HG02610 (cell line): Measurements from ENCODE around the gene NXN.
"Not testable (repeated sequence)": the region's sequence is repeated elsewhere in the genome, so short reads cannot be mapped to it uniquely, and the experiment has no call there.

Experiments
- ATAC-seq: cut with Tn5 transposase; IDR thresholded peaks from one replicate; pipeline ENCODE4 v1.9.1; 2021; ENCODE audit warnings: mild to moderate bottlenecking, moderate library complexity; ENCODE audit not compliant: unreplicated experiment

NXN gene

GRCh38 chr17:867896-868489 lies 111.6 kb downstream of the NXN start:
- ATAC-seq, result no peak

DNA sequence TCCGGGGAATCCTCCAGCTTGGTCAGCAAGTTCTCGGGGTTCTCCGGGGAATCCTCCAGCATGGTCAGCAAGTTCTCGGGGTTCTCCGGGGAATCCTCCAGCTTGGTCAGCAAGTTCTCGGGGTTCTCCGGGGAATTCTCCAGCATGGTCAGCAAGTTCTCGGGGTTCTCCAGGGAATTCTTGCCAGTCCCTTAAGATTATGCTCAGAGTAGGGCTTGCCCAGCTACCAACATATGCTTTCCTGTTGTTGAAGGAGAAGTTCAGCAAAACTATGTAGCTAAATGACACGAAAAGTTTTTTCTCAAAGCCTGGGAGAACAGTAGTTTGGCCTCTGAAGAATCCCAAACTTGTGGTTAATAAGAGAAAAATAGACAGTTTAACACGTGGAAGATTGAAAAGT lies 112.3 kb downstream of the NXN start:
- not testable (repeated sequence) for ATAC-seq

DNA sequence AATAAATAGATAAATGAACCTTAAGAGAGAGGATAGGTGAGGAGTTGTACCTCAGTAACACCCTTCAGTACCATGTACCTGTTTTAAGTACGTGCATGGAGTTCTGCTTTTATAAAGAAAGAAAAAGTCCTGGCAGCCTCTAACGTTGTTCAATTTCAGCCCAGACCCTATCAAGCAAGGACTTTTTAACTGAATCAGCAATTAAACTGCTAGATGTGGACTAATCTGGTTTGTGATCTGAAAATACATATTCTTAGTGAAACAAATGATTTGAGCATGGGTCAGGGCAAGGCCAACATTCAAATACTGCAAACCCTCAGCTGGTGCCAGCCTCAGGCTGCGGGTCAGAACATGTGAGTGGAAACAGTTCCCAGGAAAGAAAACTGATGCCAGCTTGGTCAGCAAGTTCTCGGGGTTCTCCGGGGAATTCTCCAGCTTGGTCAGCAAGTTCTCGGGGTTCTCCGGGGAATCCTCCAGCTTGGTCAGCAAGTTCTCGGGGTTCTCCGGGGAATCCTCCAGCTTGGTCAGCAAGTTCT lies 112.9 kb downstream of the NXN start:
- no peak for ATAC-seq

- ATAC-seq, result no peak
Measured at GRCh38 chr17:864315-864714, 115.3 kb downstream of the NXN start.

- no peak for ATAC-seq
Measured at GRCh38 chr17:863880-864279, 115.7 kb downstream of the NXN start.

DNA sequence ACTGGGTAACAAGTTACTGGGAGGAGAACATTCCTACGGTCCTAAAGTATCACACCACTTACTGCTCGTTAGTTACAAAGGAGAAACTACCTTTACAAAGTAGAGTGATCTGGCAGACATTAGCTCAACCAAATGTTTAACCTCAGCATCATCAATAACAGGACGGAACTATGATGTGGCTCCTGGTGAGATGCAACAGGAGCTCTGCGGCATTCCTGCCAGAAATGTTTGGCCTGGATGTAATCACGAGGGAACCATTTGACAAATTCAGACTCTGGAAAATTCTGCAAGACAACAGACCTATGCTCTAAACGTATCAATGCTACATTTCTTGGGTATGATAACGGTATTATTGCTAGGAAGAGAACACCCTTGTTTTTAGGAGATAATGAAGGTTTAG lies 117.0 kb downstream of the NXN start:
- ATAC-seq, result no peak

DNA sequence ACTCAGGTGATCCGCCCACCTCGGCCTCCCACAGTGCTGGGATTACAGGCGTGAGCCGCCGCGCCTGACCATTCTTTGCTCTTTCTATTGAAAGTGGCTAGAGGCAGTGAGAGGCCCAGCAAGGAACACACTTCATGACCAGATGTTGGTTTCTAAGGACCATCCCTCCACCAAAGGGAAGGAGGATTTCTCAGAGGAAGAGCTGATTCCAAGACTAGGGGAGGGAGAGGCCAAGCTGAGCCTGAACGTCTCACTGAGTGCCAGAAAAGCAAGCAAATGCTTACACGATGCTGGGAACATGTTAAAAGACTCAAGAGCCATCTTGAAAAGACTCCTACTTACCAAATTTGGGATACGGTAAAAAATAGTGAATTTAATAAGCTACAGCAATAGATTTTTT lies 118.2 kb downstream of the NXN start:
- no peak for ATAC-seq

DNA sequence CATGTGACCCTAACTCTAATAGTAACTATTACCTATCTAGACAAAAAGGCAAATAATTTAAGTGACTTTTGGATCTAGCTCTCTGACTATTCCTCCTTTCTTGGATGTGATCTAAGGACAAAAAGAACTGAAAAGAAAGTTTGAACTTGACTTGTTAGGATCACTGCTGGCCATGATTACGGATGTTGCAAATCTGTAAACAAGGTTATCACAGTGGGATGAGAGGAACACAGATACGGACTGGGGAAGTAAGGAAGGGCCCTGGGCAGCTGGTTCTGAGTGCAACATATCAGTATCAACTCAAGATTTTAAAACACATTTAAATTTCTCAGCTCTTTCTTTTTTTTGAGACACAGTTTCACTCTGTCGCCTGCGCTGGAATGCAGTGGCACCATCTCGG lies 118.8 kb downstream of the NXN start:
- ATAC-seq, result no peak

- ATAC-seq, result no peak
Measured at GRCh38 chr17:859824-860195, 119.8 kb downstream of the NXN start.

GRCh38 chr17:859061-859823 lies 120.3 kb downstream of the NXN start:
- ATAC-seq, result no peak

DNA sequence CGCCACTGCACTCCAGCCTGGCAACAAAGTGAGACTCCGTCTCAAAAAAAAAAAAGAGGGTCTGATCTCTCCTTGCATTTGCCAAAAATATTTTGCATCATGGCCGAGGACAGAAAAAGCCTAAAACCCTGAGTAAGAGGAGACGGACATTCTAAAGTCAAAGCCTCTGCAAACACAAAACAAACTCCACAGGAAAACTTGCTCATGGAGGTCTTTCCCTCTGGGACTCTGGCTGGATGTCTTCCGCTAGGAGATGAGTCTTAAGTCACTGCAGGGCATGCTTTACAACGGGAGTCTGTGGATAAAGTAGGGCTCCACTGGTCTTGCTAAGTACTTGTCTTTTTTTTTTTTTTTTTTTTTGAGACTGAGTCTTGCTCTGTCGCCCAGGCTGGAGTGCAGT lies 123.4 kb downstream of the NXN start:
- no peak for ATAC-seq

DNA sequence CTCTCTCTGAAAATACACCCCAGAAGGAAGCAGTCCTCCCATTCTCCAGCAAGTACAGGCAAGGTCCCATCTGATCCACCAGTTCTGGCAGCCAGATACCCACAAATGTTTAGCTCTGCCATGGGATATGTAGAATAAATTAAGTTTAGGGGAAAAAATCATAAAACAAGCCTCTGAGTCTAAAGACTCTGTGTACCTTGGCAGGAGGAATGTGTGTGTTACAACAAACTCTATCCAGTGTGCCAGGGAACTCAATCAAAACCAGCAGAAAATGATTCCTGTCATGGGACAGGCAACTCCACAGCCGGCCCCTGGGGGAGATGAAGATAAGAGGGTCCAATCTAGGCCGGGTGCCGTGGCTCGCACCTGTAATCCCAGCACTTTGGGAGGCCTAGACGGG lies 124.0 kb downstream of the NXN start:
- ATAC-seq, result no peak

DNA sequence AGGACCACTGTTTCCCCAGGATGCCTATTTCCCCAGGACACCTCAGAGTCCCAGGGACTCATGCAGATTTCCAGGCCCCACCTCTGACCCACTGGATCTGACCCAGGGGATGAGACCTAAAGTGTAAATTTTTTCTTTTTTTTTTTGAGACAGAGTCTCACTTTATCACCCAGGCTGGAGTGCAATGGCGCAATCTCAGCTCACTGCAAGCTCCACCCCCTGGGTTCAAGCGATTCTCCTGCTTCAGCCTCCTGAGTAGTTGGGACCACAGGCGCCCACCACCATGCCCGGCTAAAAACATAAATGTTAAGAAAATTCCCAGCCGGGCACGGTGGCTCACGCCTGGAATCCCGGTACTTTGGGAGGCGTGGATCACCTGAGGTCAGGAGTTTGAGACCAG lies 126.7 kb downstream of the NXN start:
- ATAC-seq, result not testable (repeated sequence)

- ATAC-seq, result no peak
Measured at GRCh38 chr17:852349-852748, 127.2 kb downstream of the NXN start.

- ATAC-seq, result no peak
Measured at GRCh38 chr17:851924-852323, 127.7 kb downstream of the NXN start.

DNA sequence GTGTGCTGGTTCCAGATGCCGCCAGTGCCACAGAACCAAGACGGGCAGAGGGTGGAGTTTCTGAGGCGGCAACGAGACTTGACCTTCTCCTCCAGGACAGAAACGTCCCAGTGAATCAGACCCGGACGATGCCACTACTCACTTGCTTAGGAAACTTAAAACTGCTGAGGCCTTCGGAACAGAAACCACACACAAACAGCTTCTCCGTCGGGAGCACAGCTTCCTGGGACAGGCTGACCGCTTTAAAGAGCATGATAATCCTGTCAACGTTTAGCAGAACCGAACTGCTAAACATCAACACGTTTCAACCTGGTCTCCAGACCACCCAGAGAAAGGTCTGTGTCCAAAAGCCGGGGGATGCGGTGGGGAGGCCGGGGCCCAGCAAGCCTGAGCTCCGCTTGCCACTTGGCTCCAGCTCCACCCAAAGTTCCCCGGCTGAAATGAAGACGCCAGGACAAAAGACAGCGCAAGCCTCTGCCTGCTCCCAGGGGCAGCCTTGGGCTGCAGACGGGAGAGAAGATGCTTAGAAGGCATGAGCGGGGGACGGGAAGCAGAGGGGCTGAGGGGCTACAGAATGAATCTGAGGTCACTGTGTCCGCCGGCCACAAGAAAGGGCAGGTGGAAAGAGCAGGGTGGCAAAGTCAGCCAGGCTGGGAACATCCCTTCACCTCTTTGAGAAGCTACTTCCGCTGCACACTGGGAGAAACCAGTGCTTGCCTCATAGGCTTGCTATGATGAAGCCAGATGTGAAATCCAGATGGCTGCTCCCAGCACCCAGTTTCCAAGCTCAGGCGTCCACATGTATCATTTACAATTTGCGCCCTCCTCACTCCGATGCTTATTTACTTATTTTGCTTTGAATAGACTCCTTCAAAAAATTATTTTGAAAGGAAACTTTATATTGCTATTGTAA lies 128.5 kb downstream of the NXN start:
- no peak for ATAC-seq

GRCh38 chr17:850086-850850 lies 129.3 kb downstream of the NXN start:
- ATAC-seq, result no peak

- ATAC-seq, result no peak
Measured at GRCh38 chr17:848402-848801, 131.2 kb downstream of the NXN start.

DNA sequence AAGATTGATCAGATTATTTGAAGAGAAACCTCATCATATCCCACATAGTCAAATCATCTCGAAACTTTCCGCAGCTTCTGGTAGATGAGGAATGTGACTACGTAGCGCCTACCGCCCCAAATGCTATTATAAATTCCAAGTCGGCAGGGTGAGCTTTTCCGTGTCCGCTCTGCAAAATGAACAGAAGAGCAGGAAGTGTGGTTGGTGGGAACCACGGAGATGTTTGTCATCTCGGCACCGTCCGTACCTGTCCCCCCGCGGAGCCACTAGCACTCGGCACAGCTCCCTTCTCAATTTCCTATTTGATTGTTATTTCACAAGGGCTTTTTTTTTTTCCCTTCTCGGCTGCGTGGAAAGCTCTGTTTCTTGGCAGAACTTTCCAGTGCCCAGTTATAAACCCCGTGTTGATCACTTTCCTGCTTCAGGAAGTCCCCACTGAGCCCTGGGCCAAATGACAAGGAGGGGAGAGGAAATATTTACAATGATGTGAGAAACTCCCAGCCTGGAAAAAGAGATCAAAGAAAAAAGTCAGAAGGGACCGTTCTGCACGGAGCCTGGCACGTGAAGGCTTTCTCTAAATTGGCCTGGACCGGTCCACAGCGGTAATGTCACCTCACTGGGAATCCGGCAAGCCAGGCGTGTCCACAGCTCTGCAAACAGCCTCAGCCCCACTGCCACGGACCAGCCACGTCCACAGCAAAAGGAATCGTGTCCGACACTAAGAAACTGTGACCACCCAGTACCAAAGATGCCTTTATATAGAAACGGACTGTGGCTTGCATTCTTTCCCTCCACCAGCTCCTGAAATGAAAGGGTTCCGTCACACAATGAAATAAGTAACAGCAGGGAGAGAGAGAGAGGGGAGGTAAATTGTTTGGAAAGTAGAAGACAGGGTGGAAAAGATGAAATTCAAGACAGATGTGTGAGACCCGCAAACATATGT lies 132.4 kb downstream of the NXN start:
- ATAC-seq, result no peak

DNA sequence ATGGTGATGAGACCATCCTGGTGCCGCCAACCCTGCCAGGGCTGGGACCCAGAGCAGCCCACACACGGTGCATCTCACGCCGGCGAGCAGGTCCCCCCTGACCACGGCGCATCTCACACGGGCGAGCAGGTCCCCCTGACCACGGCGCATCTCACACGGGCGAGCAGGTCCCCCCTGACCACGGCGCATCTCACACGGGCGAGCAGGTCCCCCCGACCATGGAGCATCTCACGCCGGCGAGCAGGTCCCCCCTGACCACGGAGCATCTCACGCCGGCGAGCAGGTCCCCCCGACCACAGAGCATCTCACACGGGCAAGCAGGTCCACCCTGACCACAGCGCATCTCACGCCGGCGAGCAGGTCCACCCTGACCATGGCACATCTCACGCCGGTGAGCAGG lies 138.3 kb downstream of the NXN start:
- no peak for ATAC-seq
